Esophagus muscularis mucosa (tissue), 3 donors: ENCODE data around the gene FBXO31.

Experiments used
- POLR2AphosphoS5 ChIP-seq, 2 donors: sonication (generic); formaldehyde crosslinking; IDR thresholded peaks; one replicate each; pipeline ENCODE4 v1.6.1; 2017; ENCODE audit warnings: antibody characterized with exemption in 2 of 2
- TF ChIP-seq, protein P1 (sequence below), 3 experiments: fragments of 200-600 bp in 2 of 3; fragments of 450-650 bp in 1 of 3; sonication (generic) in 2 of 3; IDR thresholded peaks; one replicate each; pipeline ENCODE4 v1.5.1; 2017 to 2019; ENCODE audit warnings: antibody characterized with exemption in 3 of 3, mild to moderate bottlenecking in 2 of 3, moderate library complexity in 1 of 3

DNA sequence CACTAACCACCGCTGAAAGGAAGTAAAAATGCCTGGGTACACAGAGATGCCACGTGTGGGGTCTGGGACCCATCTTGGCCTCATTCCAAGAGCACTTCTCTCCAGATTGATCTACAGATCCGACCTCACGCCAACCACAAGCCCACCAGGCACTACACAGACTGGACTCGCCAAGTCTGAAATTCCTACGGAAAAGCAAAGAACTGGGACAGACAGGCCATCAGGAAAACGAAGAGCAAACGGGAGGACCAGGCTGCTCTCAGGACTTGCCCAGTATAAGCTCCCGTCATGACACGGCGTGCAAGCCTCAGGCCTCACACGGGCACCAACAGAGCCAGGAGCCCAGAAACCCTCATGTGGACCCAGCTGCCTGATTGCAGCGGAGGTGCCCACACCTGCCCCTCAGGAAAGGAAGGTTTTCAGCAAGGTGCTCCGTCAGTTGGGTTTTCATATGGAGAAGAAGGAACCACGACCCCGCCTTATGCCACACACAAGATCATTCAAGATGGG is 46.3 kb downstream of the FBXO31 start:
- TF ChIP-seq, protein P1, sequence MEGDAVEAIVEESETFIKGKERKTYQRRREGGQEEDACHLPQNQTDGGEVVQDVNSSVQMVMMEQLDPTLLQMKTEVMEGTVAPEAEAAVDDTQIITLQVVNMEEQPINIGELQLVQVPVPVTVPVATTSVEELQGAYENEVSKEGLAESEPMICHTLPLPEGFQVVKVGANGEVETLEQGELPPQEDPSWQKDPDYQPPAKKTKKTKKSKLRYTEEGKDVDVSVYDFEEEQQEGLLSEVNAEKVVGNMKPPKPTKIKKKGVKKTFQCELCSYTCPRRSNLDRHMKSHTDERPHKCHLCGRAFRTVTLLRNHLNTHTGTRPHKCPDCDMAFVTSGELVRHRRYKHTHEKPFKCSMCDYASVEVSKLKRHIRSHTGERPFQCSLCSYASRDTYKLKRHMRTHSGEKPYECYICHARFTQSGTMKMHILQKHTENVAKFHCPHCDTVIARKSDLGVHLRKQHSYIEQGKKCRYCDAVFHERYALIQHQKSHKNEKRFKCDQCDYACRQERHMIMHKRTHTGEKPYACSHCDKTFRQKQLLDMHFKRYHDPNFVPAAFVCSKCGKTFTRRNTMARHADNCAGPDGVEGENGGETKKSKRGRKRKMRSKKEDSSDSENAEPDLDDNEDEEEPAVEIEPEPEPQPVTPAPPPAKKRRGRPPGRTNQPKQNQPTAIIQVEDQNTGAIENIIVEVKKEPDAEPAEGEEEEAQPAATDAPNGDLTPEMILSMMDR (IDR thresholded peaks at IDR 0.05) = no peak
- no peak for TF ChIP-seq POLR2AphosphoS5 (IDR thresholded peaks at IDR 0.05)
